Left cardiac atrium (tissue), 4 donors: Measurements from ENCODE around the gene GSX1. TPM values are rescaled to one million over a fixed set of nuclear protein-coding genes. Genes with fewer than 3 reads are reported as not detected.
"Not testable (repeated sequence)": the region's sequence is repeated elsewhere in the genome, so short reads cannot be mapped to it uniquely, and the experiment has no call there.

Source experiments
- ATAC-seq, 2 donors: fragments of 200-7000 bp; cut with Tn5 transposase; one replicate each; pipeline ENCODE4 v1.9.1; 2020; ENCODE audit warnings: mild to moderate bottlenecking in 2 of 2, moderate library complexity in 2 of 2
- DNase-seq: peaks from one replicate; pipeline ENCODE4 v3.0.0-alpha.2; 2020
- intact Hi-C, 2 donors: fragments of 100-400 bp; cut with DNase I; formaldehyde crosslinking; loops; one replicate each; pipeline versions ENCODE4 v1.14.1 to v1.15.1; 2022 to 2023
- total RNA-seq, 2 donors: library from RNA; stranded (reverse); fragmentation: NEBNext Ultra II Directional; extraction: Animal tissue kit (Norgen Biotek cat#: 25700); gene quantifications; one replicate each; pipeline ENCODE4 v1.2.1, GENCODE V29; 2021
- donor health status: DM: no; HTN: yes; CAD: no.
- donor health status: DM: no; HTN: yes; CAD: no; lungs with severe emphysema.
- donor health status: DM: yes; HTN: yes; CAD: no.
- donor health status: Dilated cardiomyopathy.

GSX1 gene
- total RNA-seq, 2 donors from 2014 or later = not detected

DNA sequence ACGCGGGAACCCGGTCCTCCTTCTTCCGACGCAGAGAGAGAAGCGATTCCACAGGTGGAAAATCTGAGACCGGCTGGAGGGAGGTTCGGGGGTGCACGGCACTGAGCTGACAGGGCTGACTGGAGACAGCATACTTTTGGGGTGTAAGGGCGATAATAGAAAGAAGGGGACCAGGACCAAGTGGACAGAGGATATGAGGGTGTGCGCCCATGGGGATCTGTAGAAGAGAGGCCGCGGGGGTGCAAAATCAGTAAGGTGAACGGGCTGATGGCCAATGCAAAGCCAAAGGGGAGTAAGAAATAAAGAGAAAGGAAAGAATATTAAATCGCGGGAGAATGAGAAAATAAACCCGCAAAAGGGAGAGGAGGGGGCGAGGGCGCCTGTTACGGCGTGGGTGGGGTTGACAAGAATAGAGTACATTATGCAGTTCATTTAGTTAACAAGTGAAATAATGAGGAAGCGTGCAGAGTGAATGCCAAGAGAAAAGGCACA lies 336 bp upstream of the GSX1 start:
- intact Hi-C loops = no loop called here
- DNase-seq = no peak

DNA sequence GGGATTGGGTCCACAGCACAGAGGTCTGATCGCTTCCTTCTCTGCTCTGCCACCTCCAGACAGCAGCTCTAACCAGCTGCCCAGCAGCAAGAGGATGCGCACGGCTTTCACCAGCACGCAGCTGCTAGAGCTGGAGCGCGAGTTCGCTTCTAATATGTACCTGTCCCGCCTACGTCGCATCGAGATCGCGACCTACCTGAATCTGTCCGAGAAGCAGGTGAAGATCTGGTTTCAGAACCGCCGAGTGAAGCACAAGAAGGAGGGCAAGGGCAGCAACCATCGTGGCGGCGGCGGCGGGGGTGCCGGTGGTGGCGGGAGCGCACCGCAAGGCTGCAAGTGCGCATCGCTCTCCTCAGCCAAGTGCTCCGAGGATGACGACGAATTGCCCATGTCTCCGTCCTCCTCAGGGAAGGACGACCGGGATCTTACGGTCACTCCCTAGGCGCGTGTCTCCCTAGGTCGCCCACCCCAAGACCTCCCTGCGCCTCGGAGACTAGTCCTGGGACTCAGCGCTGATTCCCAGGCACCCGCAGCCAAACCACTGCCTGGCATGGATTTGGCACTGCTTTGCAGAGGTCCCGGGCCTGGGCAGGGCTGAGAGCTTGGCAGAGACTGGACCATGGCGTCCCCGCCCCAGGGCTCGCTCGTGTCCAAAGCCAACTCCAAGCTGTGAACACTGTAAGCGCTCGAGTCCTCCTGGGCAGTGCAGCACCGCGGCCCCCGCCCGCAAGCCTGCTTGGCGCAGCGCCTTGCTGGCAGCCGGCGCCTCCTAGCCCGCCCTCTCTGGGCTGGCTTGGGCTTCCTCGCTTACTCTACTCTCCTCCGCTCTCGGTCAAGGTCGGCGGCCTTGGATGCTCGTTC lies 1.5 kb downstream of the GSX1 start:
- ATAC-seq (no peak), DNase-seq (no peak)
- intact Hi-C loops = no loop called here

More for the DNA sequence above, 336 bp upstream of the GSX1 start:
- no peak for ATAC-seq

DNA sequence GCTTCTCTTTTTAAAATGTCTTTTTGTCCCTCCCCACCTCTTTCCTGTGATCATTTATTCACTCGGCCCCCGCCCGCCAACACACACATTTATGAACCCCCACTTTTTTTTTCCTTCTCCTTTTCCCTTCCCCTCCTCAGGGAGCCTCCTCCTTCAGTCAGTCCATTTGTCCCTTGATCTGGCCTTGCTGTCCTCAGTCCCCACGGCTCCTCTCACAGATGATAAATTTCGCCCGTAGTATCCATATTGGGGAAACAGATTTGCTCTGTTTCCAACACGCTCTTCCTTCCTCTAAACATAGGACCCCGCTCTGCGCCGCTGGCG lies 2.0 kb downstream of the GSX1 start:
- DNase-seq (no peak), ATAC-seq (no peak)
- intact Hi-C loops = no loop called here

DNA sequence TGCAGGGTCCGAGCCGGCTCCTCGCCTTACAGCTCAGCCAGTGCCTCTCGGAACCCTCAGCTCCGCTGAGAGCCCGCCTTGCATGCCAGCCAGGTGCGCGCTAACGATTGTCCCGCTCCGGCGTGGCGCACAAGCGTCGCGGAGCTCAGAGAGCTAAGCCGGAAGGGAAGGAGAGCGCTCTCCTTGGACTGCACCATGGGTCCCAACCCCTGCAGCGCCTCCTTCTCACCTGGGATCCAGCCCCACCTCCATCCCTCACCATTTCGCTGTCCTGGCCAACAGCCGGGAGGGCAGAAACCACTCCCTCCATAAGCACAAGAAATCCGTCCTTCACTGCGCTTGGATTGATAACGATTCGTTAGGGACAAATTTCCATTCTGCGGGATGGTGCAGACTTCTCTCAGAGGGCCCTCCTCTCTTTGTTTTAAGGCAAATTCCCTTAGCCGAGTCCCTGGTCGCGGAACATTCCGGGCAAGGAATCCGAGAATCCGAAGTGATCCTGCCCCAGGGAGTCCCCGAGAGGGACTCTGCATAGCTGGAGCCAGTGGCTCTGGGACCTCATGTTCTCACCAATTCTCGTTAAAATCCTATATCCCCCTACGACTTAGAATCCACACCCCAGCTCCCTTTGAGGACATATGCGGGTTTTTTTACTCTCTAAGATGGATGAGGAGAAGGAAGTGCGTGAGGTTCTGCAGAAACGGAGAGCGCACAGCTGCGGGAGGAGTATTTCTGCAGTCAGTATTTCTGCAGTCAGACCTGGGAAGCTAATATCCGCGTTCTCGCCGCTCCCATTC lies 2.8 kb downstream of the GSX1 start:
- ATAC-seq = no peak
- no peak for DNase-seq
- intact Hi-C loops = no loop called here

DNA sequence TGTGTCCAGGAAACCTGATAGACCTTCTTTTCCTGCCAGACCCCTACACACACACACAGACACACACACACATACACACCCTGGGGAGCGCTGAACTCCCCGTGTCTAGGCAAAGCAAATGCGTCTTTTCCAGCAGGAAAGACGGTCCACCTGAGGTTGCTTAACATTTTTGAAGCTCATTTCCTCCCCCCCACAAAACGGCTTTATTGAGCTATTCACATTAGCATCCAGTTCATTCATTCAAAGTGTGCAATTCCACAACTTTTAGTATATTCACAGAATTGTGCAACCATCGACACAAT lies 3.4 kb downstream of the GSX1 start:
- intact Hi-C loops = no loop called here
- DNase-seq (no peak), ATAC-seq (no peak)

DNA sequence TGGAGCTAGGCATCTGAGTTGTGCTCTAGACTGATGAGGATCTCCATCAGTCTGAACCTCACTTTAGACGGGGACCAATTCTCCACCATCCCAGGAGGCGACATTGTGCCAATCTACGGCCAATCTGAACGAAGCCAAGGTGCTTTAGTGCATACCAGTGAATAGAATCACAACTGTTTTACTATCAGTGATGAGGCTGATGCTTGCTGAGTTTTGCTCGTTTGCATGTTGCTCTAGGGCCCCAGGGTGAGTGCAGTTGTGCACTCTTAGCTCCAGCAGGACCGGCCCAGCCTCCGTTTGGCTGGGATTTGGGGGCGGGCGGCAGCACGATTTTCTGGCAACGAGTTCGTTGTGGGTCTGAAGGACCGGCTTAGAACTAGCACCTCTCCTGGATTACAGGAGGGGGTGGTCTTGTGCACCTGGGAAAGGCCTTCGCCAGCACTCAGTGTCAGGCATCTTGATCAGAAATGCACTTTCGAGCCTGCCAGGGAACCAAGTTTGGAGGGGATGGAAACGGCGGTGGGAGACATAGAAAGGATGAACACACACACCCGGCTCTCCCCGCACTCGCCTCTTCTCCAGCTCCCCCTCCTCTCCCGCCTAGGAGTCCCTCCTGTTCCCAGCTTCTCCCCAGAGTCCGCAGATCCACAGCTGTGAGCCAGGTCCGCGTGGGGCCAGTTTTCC lies 4.4 kb downstream of the GSX1 start:
- intact Hi-C loops = no loop called here
- no peak for DNase-seq
- ATAC-seq = no peak

DNA sequence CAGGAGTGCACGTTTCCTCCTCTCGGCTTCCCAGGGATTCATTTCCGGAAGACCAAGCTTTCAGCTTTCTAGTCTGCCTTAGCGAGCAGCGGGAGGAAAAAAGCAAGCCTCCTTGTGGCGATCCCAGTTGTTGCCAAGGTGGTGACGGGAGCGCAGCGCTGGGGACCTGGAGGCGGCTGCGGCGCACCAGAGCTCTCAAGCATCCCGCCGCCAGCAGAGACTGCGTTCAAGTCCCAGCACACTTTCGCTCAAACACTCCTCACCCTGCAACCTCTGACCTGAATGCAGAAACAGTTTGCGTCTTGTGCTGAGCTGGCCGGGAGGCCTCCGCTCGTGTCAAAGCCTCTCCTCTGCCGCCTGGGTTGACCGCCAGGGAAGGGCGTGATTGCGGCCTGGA lies 4.9 kb downstream of the GSX1 start:
- intact Hi-C loops = no loop called here
- DNase-seq (no peak), ATAC-seq (no peak)

DNA sequence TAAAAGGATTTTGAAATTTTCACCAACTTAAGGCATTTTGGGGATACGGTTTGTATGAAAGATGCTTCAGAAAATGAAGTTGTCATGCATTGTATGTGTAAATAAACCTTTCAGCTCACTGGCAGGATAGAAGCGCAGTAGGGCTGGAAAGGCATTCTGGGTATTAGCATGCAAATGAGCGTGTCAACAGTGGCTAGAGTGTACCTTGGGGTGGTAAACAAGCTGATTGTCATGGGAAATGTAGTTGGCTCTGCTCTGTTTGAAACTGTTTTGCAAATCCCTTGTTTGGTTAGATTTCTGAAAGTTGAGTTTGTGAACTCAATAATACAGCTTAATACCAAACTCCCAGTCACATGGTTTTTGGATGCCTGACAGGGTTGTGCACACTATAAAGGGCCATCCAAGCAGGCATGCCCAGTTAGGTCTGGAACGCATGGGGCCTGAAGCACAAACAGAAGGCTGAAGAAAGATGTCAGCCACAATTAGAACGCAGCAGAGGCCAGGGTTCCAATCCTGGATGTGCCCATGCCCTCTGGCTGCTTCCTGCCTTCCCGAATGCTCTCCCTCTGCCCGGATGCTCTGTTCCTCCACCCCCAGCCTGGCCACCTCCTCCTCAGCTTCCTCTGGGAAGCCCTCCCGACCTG lies 14.6 kb downstream of the GSX1 start:
- intact Hi-C loops = no loop called here
- ATAC-seq = no peak

DNA sequence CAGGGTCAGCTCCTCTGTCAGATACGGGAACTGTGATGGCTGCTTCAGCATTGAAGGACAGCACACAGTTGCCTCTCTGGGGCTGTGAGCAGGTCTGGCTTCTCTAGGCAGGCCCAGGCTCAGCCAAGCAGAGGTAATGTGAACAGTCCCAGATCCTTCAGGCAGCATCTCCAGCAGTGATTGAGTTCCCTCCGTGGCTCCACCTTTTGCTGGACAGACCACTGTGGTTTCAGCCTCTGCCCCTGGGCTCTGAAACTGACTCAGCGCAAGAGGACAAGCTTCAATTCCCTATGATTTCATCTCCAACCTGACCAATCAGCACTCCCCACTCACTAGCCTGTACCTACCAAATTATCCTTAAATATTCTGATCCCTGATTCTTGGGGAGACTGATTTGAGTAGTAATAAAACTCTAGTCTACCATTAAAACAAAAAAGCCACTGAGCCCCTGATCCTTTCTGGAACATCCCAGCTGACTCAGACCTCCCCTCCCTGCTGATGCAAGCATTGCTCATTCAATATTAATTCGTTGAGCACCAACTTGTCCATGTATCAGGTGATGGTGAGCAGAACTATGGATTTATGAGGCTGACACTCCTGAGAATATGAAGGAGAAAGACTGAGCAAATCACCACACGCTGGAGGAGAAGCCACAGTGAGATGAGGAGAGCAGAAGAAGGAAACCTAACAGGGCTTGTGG lies 16.7 kb downstream of the GSX1 start:
- ATAC-seq (no peak), DNase-seq (no peak)
- intact Hi-C loops = no loop called here

More for the DNA sequence above, 14.6 kb downstream of the GSX1 start:
- DNase-seq = no peak

DNA sequence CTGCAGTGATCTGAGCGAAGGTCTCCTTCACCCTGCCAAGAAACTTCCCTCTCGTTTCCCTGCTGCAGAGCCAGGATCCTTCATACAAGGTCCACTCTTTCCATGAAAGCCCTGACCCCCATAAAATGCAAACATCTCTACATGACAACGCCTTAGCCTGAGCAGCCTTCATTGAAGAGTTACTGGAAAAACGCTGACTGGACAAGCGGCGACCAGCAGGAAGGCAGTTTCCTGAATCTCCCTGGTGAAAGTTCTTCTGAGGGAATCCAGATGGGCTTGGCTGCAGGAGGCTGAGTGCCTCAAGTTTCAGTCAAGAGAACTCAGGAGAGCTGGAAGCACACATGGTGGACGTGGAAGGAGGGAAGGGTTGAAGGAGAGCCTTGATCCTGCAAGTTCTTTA lies 17.7 kb downstream of the GSX1 start:
- DNase-seq = no peak
- no peak for ATAC-seq
- intact Hi-C loops = no loop called here

DNA sequence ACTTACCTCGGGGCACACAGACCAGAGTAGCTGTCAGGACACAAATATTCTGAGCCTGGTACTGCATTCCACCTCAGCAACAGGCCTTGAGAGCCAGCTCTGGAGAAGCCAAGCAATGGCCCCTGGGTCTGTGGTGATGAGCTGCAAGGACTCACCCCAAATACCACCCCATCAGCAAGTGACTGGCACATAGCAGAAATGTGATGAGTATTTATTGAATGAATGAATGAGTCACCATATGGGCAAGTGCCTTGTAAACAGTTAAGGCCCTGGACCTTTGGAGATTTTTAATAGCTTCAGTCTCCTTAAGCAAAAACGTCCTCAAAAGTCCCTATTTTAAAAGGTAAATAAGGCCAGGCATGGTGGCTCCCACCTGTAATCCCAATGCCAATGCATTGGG lies 18.2 kb downstream of the GSX1 start:
- intact Hi-C loops = no loop called here
- no peak for ATAC-seq

DNA sequence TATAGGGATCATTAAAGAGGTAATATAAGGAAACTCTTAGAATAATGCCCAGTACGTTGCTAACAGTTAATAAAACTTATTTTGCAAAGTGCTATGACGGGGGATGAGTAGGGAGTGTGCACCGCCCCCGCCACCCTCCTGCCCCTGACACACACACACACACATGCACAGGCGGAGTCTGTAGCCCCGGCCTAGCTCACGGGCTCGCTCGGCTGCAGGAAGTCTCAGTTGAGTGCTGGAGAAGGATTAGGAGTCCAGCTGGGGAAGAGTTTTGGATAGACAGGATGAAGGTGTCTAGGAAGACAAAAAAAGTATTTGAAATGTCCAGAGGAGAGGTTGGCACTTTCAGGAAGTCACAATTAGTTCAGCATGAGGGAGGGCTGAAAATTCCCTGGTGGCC lies 21.5 kb downstream of the GSX1 start:
- DNase-seq = no peak
- no peak for ATAC-seq
- intact Hi-C loops = no loop called here

More for the DNA sequence above, 18.2 kb downstream of the GSX1 start:
- no peak for DNase-seq

DNA sequence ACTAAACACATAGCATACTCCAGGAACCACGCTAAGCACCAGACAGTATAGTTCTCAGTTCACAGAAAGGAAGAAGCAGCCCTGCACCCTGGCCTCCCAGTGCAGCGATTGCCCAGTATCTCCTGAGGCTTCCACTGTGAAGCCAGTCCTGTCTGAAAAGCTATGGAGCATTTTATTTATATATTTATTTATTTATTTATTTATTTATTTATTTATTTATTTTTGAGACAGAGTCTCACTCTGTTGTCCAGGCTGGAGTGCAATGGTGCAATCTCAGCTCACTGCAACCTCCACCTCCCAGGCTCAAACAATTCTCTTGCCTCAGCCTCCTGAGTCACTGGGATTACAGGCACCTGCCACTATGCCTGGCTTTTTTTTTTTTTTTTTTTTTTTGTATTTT lies 25.5 kb downstream of the GSX1 start:
- ATAC-seq, intact Hi-C loops, DNase-seq: not testable (repeated sequence)

DNA sequence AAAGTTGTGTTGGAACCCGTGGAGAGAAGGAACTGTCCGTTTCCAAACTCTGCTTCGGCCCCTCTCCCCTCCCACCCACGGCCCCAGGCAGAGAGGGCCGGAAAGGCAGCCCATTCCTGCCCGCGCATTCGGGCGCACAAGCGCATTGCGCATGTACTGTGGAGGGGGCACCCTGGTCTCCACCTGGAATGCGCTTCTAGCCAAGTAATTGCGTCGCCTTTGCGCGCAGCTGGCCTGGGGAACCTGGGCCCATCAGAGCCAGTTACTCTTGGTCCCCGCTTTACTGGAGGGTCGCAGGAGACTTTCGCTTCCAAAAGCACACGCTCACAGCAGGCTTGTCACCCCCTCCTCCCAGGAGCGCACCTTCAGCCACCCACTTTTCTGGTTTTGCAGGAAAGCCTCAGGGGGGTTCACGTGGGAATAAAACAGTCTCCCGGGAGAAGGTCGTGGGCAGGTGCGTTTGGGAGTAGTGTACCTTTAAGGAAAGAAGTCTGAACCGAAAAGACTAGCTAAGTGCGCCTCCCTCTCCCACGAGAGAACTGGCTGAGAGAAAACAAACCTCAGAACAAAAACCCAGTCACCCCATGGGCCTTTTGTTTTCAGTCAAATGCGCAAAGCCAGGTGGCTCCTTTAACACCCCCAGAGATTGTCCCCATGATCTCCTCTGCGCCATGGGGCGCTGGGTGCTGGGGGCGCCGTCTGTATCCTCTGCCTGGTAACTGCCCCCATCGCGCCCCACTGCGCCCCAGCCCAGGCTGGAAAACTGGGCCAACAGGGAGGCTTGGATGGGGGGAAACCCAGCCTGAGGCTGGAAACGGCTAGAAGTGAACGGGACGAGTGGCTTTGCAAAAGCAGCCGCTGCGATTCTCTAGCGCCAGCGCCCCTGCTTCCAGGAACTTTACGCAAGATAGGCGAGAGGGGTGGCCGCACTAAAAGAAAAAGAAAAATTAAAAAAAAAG lies 28.5 kb downstream of the GSX1 start:
- ATAC-seq (no peak), DNase-seq (no peak)
- intact Hi-C loops = loop anchor here in 1 of 2 donors (10.0 kb wide), 1 partner anchor 296 kb away; no protein-coding TSS in a partner anchor

DNA sequence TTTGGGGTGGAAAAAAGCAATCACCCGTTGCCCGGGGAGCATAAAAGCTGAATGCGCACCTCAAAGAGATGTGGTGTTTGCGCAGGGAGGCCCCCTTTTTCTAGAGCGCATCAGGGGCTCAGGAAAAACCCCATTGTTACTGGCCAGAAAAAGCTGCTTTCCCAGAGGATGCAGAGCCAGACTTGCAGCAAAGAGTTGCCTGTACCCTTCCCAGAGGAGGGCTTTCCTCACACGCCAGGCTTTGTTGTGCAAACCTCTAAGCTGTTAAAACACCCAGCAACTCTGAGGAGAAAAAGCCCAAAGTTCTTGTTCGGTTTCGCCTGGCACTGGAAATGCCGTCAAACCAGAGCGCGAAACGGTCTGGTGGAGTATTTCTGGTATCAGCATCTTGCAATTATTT lies 29.3 kb downstream of the GSX1 start:
- intact Hi-C loops = loop anchor here in 1 of 2 donors (10.0 kb wide), 1 partner anchor 297 kb away; no protein-coding TSS in a partner anchor
- DNase-seq = no peak
- ATAC-seq = no peak

DNA sequence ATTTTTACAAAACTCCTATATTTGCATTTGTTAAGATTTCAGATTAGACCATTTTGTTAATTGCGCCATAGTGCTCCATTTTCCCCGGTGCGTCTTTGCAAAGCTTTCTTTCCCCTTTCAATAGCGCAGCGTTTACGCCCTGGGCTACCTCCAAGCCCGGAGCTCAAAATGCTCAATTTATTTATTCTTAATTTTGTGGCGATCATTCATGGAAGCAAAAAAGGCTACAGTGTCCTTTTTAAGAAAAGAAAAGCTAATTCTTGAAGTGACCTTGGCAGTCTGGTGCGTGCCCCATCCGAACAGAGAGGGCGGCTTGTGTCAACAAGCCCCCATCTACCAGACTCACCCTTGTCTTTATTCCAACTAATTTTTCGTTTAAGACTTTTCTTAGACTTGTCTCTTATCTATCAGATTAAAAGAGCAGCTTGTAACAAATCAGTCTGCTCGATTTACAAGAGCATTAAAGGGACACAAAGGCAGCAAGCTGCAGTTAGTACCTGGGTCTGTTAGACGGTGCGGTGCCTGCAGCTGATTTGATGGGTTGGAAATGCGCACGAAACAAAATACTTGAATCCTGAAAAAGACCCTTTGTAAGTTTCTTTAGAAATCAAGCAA lies 30.1 kb downstream of the GSX1 start:
- intact Hi-C loops = loop anchor here in 1 of 2 donors (10.0 kb wide), 1 partner anchor 298 kb away; no protein-coding TSS in a partner anchor
- ATAC-seq (no peak), DNase-seq (no peak)

DNA sequence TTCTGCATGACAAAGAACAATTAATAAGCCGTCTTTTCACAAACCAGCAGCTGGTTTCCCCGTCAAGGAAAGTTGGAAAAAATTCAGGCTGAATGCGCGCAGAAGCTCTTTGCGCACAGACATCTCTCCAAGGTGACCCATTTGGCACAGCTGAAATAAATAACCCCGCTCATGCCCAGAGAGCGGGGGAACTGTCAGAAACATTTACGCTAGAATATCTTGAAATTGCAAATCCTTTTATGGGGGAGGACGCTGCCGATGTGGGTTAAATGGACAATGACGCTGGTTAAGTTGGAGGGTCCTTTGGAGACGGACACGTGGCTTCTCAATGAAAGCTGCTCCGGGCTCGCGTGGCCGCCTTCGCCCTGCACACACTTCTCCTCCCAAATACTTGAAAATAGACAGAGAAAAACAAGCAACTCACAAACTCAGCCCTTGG lies 30.6 kb downstream of the GSX1 start:
- intact Hi-C loops = loop anchor here in 1 of 2 donors (10.0 kb wide), 1 partner anchor 298 kb away; no protein-coding TSS in a partner anchor
- no peak for ATAC-seq
- DNase-seq = no peak
